Effector memory CD8-positive, alpha-beta T cell (primary cell): Measurements from ENCODE around the gene SERGEF.

Experiments
- ATAC-seq: fragments of 150-1000 bp; cut with Tn5 transposase; replicated peaks from 2 replicates; pipeline ENCODE4 v1.10.0; 2021; ENCODE audit warnings: mild to moderate bottlenecking, moderate library complexity
- DNase-seq, 3 experiments: peaks; one replicate each; pipeline ENCODE4 v3.0.0; 2021
- H3K27ac Mint-ChIP-seq, 2 donors: one replicate each; pipeline ENCODE4 v1.8.0; 2022; ENCODE audit warnings: mild to moderate bottlenecking in 2 of 2, mixed read lengths in 2 of 2, moderate library complexity in 2 of 2
- H3K27me3 Mint-ChIP-seq, 2 donors: one replicate each; pipeline ENCODE4 v1.8.0; 2022; ENCODE audit warnings: mixed read lengths in 2 of 2
- H3K36me3 Mint-ChIP-seq: one replicate; pipeline ENCODE4 v1.8.0; 2022; ENCODE audit warnings: mild to moderate bottlenecking, moderate library complexity, mixed read lengths; ENCODE audit not compliant: insufficient read depth
- H3K4me1 Mint-ChIP-seq, 2 donors: one replicate each; pipeline ENCODE4 v1.8.0; 2022; ENCODE audit warnings: low read depth in 2 of 2, mixed read lengths in 2 of 2
- H3K4me3 Mint-ChIP-seq, 2 donors: one replicate each; pipeline ENCODE4 v1.8.0; 2022; ENCODE audit warnings: mild to moderate bottlenecking in 2 of 2, mixed read lengths in 2 of 2, moderate library complexity in 2 of 2
- H3K9me3 Mint-ChIP-seq, 2 donors: one replicate each; pipeline ENCODE4 v1.8.0; 2022; ENCODE audit warnings: mixed read lengths in 2 of 2

The SERGEF gene

DNA sequence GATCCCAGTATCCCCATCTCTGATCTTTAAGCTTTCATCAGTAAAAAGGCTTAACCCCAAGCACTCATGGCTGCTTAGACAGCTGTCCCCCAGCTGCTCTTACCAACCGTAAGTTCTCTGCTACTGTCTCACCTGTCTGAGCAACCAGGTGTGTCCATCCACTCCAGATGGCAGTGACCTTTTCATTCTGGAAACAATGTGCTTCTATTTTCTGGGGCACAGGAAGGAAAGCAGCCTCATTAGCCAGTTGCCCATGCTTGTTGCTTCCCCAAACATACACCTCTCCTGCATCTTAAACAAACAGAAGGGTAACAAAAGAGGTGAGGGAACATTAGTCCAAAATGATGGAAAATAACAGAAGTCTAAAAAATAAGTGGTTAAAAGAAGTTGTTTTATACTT is 24.4 kb downstream of the SERGEF start:
- ATAC-seq (no peak), DNase-seq (no peak)
- Mint-ChIP-seq H3K27ac (no peak overlapping the region), H3K4me1 (peaks cover 0 to 12% of the 10 kb centered on the region in 2 donors), H3K9me3 (peaks cover 0 to 2% of the 10 kb centered on the region in 2 donors), H3K4me3 (no peak overlapping the region), H3K27me3 (no peaks in the 10 kb centered on the region), H3K36me3 (peaks cover 15% of the 10 kb centered on the region)

DNA sequence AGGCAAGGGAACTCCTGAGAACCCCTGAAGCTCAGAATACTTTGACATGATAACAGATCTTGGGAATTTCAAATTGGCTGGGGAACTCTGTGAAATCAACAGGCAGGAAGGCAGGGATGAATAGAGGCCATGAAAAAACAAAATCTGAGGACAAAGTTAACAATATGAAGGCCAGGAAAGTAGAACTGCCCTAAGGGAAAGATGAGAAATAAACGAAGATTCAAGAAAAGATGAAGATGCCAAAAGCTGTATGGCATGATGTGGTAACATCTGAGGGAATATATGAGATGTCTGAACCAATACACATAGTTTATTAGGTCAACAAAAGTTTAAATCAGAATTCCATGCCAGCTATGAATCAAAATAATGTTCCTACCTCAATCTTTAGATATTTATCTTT is 25.0 kb downstream of the SERGEF start:
- Mint-ChIP-seq H3K9me3 (peaks cover 0 to 2% of the 10 kb centered on the region in 2 donors), H3K27me3 (no peaks in the 10 kb centered on the region), H3K27ac (no peak overlapping the region), H3K4me3 (no peak overlapping the region), H3K4me1 (peaks cover 0 to 12% of the 10 kb centered on the region in 2 donors), H3K36me3 (peaks cover 13% of the 10 kb centered on the region)
- no peak for DNase-seq
- ATAC-seq = no peak

DNA sequence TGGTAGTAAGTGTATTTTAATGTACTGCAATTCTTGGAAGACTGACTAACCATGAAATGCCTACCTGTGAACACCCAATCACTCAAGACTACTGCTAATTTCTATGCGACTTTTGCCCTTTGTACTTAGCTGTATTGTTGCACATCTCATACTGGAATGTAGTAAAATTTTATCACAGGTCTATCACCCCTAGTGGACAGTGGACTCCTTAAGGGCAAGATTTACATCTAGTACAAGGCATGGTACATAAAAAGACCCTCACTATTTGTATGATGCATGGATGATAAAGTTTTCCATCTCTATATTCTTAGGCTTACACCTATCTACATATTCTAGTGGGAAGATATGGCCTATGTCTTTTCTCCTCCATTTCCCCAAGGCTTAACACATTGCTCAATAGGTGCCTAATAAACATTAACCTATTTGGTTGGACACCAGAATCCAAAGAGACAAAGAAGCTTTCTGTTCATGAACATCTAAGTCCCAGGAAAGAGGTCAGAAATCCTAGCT is 26.1 kb downstream of the SERGEF start:
- H3K9me3 Mint-ChIP-seq = peaks cover 0 to 2% of the 10 kb centered on the region in 2 donors
- H3K4me3 Mint-ChIP-seq = no peak overlapping the region
- H3K36me3 Mint-ChIP-seq = peaks cover 11% of the 10 kb centered on the region
- H3K4me1 Mint-ChIP-seq = peaks cover 0 to 9% of the 10 kb centered on the region in 2 donors
- no peak overlapping the region for H3K27ac Mint-ChIP-seq
- DNase-seq (no peak), ATAC-seq (no peak)
- H3K27me3 Mint-ChIP-seq = no peaks in the 10 kb centered on the region

DNA sequence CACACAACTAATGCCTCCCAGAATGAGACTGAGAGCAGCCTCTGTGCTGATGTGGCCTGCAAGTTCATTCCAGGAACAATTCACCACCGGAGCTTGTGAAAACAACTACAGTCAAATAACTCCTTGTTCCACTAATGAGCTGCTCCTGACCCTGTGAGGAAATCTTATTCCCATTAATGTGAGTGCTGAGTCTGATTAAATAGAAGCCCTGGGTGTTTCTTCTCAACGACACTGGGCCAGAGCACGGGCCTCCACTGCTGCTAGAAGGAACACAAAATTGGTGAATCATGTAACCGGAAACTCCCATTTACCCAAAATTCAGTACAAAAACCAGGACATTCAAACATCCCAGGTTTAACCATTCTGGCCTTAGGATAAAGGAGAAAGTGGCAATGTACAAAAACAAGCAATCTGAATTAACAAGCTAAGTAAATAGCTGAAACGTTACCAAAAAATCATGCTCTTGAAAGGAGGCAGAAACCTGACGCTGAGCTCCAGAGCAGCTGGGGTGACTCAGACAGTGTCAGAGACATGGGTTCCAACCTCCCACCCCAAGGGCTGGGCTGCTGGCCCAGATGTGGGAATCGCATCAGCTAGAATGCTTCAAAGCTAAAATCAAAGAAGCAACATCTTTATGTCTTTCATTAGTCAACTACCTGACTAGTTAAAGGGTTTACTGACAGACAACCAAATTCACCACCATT is 26.7 kb downstream of the SERGEF start:
- Mint-ChIP-seq H3K4me1 (peaks cover 0 to 7% of the 10 kb centered on the region in 2 donors), H3K36me3 (peaks cover 11% of the 10 kb centered on the region), H3K9me3 (peaks cover 0 to 2% of the 10 kb centered on the region in 2 donors), H3K27me3 (no peaks in the 10 kb centered on the region), H3K4me3 (no peak overlapping the region), H3K27ac (no peak overlapping the region)
- ATAC-seq = no peak
- no peak for DNase-seq

DNA sequence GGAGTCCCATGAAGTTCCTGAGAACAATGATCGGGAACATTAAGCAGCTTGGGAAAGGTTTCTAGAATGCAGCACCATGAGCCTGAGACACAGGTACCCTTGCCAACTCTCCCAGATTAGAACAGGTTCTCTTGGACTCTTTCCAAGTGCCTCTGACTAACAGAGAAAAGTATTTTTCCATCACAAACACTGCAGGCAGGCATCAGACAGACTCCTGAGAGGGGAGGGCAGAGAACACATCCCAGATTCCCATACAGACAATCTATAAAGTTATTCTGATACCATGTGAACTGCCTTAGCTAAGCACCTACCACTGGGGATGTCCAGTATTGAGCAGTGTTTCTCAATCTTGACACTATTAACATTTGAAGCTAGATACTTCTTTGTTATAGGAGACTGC is 27.3 kb downstream of the SERGEF start:
- Mint-ChIP-seq H3K9me3 (peaks cover 0 to 2% of the 10 kb centered on the region in 2 donors), H3K27ac (no peak overlapping the region), H3K36me3 (peaks cover 8% of the 10 kb centered on the region), H3K4me1 (peaks cover 0 to 7% of the 10 kb centered on the region in 2 donors), H3K4me3 (no peak overlapping the region), H3K27me3 (no peaks in the 10 kb centered on the region)
- DNase-seq (no peak), ATAC-seq (no peak)

DNA sequence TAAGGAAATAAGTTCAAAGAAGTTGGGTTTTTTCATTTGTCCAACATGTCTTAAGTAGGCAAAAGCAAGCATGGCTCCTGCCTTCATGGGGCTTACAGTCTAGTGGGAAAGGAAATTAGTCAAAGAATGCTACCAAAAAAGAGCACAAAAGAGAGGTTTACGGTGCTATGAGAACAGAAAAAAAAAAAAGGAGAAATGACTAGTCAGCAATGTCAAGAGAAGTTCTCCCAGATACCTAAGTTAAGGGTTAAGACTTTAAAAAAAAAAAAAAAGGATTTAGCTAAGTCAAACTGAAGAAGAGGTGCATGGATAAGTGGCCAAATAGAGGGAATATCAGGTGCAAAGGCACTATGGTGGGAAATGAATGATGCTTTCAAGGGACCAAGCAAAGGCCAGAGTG is 29.3 kb downstream of the SERGEF start:
- Mint-ChIP-seq H3K4me1 (peaks cover 5 to 13% of the 10 kb centered on the region in 2 donors), H3K9me3 (peaks cover 0 to 2% of the 10 kb centered on the region in 2 donors), H3K27ac (no peak overlapping the region), H3K4me3 (no peak overlapping the region), H3K36me3 (peaks cover 7% of the 10 kb centered on the region), H3K27me3 (no peaks in the 10 kb centered on the region)
- DNase-seq (no peak), ATAC-seq (no peak)

DNA sequence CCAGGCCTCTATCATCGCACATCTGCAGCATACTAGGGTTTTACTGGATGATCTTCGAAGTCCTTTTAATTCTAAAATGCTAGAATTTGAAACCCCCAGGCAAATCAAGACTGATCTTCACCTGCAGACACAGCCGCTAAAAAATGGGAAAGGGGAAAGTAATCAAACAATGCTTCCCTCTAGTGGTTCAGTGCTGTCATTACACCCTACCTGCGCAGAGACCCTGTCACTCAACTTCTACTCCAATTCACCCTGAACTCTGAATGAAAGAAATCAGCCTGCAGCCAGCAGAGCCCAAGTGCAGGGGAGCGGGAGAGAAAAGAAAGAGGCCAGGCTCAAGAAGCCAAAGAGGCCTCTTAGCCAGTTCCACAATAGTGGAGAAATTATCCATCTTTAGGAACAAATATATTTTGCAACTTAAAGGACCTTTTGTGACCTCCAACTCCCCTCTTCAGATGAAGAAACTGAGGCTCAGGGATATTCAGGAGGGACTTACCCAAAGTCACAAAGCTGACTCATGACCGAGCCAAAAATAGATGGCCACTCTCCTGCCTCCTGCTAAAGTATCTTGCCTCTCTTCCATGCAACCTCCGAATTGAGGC is 33.0 kb downstream of the SERGEF start:
- DNase-seq (peak; percentile 13 to 33 (median 19)), ATAC-seq (peak; percentile 56)
- H3K27ac Mint-ChIP-seq = no peak overlapping the region
- no peaks in the 10 kb centered on the region for H3K27me3 Mint-ChIP-seq
- H3K4me3 Mint-ChIP-seq = no peak overlapping the region
- peaks cover 6% of the 10 kb centered on the region for H3K36me3 Mint-ChIP-seq
- peaks cover 0 to 2% of the 10 kb centered on the region in 2 donors for H3K9me3 Mint-ChIP-seq
- H3K4me1 Mint-ChIP-seq = peaks cover 9 to 13% of the 10 kb centered on the region in 2 donors

DNA sequence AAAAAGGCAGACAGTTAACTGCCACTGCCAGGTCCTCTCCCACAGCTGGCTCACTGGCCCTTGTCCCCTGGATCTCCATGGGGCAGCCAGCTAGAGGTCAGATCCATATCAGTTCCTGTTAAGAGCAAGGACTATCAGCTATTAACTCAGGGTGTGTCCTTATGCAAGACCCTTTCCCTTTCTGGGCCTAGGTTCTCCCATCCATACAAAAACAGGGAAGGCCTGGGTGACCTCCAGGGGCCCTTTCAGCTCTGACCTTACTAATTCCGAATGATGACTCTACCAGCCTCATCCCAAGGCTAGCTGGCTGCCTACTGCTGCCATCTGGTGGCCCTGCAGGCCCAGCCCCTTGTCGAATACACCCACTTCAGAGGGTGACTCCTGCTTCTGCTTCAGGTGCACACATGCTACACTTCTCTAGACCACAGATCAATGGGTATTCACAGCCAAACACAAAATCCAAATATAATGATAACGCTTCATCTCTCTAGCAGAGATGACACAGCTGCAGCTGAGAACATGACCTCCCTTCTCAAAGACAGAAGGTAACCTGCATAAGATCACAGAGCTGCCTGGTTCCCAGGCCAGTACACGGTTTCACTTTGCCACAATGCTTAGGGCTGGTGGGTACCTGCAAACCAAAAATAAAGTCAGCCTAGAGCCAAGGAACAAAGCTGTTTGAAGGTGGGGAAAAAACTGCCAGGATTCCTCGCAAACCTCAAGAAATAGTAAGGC is 34.1 kb downstream of the SERGEF start:
- Mint-ChIP-seq H3K4me3 (no peak overlapping the region), H3K9me3 (peaks cover 0 to under 1% of the 10 kb centered on the region in 2 donors), H3K27me3 (no peaks in the 10 kb centered on the region), H3K36me3 (peaks cover 8% of the 10 kb centered on the region), H3K27ac (no peak overlapping the region), H3K4me1 (peaks cover 6 to 9% of the 10 kb centered on the region in 2 donors)
- DNase-seq = no peak
- no peak for ATAC-seq

DNA sequence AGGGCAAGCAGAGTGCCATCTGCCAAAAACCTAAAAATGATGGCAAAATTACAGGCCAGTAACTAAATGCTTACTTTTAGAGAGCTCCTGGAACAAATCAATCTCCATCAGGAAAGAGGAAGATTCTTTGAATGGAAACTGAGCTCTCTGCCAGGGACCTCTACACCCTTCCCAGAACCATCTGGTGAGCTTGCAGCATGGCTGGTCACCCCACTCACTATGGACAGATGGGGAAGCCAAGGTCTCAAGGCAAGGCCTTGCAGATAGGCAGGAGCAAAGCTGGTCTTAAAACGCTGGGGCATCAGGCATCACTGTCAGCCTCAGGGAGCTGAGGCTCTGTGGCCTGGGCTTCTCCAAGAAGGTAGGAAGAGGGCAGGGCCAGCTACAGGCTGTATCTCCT is 36.2 kb downstream of the SERGEF start:
- DNase-seq (no peak), ATAC-seq (no peak)
- no peak overlapping the region for H3K4me3 Mint-ChIP-seq
- no peaks in the 10 kb centered on the region for H3K27me3 Mint-ChIP-seq
- no peaks in the 10 kb centered on the region for H3K9me3 Mint-ChIP-seq
- peaks cover 6 to 9% of the 10 kb centered on the region in 2 donors for H3K4me1 Mint-ChIP-seq
- H3K36me3 Mint-ChIP-seq = peaks cover 10% of the 10 kb centered on the region
- no peak overlapping the region for H3K27ac Mint-ChIP-seq

DNA sequence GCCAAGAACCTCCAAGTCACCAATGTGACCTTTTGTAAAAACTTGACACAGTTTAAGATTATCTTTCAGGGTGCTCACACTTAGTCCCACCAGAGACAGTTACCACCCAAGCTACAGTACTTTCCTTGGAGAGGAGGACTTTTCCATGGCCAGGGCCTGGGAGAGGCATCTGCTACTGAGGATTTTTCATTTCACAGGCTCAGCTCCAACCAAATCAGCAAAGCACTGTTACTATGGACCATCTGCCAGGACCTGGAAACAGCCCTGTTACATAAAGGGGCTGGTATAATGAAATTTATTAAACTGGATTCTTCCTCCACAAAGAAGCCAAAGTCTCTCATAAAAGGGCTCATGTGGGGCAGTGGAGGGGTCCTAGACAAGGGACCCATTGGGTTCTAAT is 38.6 kb downstream of the SERGEF start:
- DNase-seq (no peak), ATAC-seq (no peak)
- H3K36me3 Mint-ChIP-seq = peaks cover 12% of the 10 kb centered on the region
- H3K27me3 Mint-ChIP-seq = no peaks in the 10 kb centered on the region
- no peak overlapping the region for H3K27ac Mint-ChIP-seq
- no peaks in the 10 kb centered on the region for H3K9me3 Mint-ChIP-seq
- H3K4me3 Mint-ChIP-seq = no peak overlapping the region
- H3K4me1 Mint-ChIP-seq = peaks cover 0 to 7% of the 10 kb centered on the region in 2 donors

DNA sequence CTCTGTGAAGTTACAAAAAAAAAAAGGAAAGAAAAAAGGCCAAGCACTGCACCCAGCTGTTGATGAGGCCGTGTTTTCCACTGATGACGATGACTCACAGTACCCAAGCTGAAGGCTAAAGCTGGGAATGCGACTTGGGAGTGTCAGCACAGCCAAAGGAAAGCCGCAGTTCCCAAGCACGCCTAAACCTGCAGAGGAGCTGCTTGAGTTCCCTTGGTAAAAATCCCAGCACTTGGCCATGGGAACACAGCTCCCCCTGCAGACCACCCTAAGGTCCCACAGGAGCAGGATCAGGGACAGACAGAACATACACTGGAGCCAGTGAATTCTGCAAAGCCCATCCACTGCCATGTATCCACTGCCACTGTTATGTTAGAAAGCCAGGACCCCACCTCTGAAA is 39.9 kb downstream of the SERGEF start:
- DNase-seq = no peak
- Mint-ChIP-seq H3K27ac (no peak overlapping the region), H3K4me1 (peaks cover 0 to under 1% of the 10 kb centered on the region in 2 donors), H3K27me3 (no peaks in the 10 kb centered on the region), H3K9me3 (no peaks in the 10 kb centered on the region), H3K36me3 (peaks cover 12% of the 10 kb centered on the region), H3K4me3 (no peak overlapping the region)
- ATAC-seq = no peak

DNA sequence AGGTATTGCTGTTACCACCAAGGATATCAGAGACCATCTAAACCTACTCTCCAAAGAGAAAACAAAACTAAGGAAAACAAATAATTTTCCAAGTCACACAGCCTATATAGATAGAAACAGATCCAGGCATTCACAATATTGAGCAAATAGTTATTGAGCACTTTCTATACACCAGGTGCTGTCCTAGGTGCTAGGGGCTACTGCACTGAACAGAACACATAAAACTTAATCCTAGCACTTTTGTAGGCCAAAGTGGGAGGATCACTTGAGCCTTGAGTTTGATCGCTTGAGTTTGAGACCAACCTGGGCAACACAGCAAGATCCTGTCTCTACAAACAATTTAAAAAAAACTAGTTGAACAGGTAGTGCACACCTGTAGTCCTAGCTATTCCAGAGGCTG is 44.6 kb downstream of the SERGEF start:
- no peaks in the 10 kb centered on the region for H3K27me3 Mint-ChIP-seq
- H3K27ac Mint-ChIP-seq = no peak overlapping the region
- H3K4me3 Mint-ChIP-seq = no peak overlapping the region
- peaks cover 5 to 16% of the 10 kb centered on the region in 2 donors for H3K4me1 Mint-ChIP-seq
- no peaks in the 10 kb centered on the region for H3K9me3 Mint-ChIP-seq
- H3K36me3 Mint-ChIP-seq = peaks cover 7% of the 10 kb centered on the region
- no peak for ATAC-seq
- DNase-seq = no peak

DNA sequence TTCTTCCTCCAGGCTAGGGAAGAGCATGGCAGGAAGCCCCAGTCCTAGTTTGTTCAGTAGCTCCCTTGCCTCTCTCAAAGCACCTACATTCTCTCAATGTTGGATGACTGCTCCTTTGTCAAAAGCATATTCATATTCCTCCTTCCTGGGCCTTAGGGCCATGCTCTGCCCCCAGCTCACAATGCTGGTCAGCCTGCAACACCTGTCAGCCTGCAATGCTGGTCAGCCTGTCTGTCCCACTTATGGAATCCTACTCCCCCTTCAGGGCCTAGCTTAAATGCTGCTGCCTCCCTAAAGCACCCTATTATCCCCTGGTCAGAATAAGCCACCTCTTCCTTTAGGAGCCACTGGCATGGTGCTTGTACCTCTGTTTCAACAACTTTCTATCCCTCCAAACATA is 45.2 kb downstream of the SERGEF start:
- H3K4me3 Mint-ChIP-seq = no peak overlapping the region
- H3K36me3 Mint-ChIP-seq = peaks cover 7% of the 10 kb centered on the region
- DNase-seq = no peak
- peaks cover 5 to 17% of the 10 kb centered on the region in 2 donors for H3K4me1 Mint-ChIP-seq
- H3K27me3 Mint-ChIP-seq = no peaks in the 10 kb centered on the region
- no peak for ATAC-seq
- no peak overlapping the region for H3K27ac Mint-ChIP-seq
- no peaks in the 10 kb centered on the region for H3K9me3 Mint-ChIP-seq
